HG03139 (cell line): ENCODE measurements around the gene CFAP107.
"Not testable (repeated sequence)": the region's sequence is repeated elsewhere in the genome, so short reads cannot be mapped to it uniquely, and the experiment has no call there.

ENCODE experiments used
- ATAC-seq: cut with Tn5 transposase; IDR thresholded peaks from one replicate; pipeline ENCODE4 v1.9.1; 2021; ENCODE audit not compliant: unreplicated experiment

CFAP107 gene

GRCh38 chr1:12776801-12777557 is 31.0 kb downstream of the CFAP107 start:
- ATAC-seq, result no peak

GRCh38 chr1:12778061-12778460 is 32.1 kb downstream of the CFAP107 start:
- no peak for ATAC-seq

- no peak for ATAC-seq
Observed at GRCh38 chr1:12778907-12779306, 32.9 kb downstream of the CFAP107 start.

GRCh38 chr1:12781488-12781887 is 35.5 kb downstream of the CFAP107 start:
- not testable (repeated sequence) for ATAC-seq

- ATAC-seq, result not testable (repeated sequence)
Observed at GRCh38 chr1:12783783-12784182, 37.8 kb downstream of the CFAP107 start.

GRCh38 chr1:12784729-12785128 is 38.7 kb downstream of the CFAP107 start:
- not testable (repeated sequence) for ATAC-seq

GRCh38 chr1:12791097-12791496 is 45.1 kb downstream of the CFAP107 start, which contains the start of gene PRAMEF1:
TSS of gene PRAMEF1 (plus strand) at chr1:12791397. CDS start at chr1:12793228, 1,831 bp downstream.
- ATAC-seq, result not testable (repeated sequence)

- no peak for ATAC-seq
Observed at GRCh38 chr1:12798911-12799310, 52.9 kb downstream of the CFAP107 start.

GRCh38 chr1:12799730-12800129 is 53.7 kb downstream of the CFAP107 start:
- ATAC-seq, result no peak

- ATAC-seq, result no peak
Observed at GRCh38 chr1:12809933-12810332, 63.9 kb downstream of the CFAP107 start.

- no peak for ATAC-seq
Observed at GRCh38 chr1:12810691-12811408, 64.8 kb downstream of the CFAP107 start.

- no peak for ATAC-seq
Observed at GRCh38 chr1:12811409-12811784, 65.4 kb downstream of the CFAP107 start.
